HG03439 (cell line): ENCODE measurements around the gene TTR.

Source experiments
- ATAC-seq: cut with Tn5 transposase; IDR thresholded peaks from one replicate; pipeline ENCODE4 v1.9.1; 2021; ENCODE audit warnings: mild to moderate bottlenecking, moderate library complexity; ENCODE audit not compliant: unreplicated experiment

TTR gene

GRCh38 chr18:31578126-31578525, 13.6 kb upstream of the TTR start:
- ATAC-seq: no peak

DNA sequence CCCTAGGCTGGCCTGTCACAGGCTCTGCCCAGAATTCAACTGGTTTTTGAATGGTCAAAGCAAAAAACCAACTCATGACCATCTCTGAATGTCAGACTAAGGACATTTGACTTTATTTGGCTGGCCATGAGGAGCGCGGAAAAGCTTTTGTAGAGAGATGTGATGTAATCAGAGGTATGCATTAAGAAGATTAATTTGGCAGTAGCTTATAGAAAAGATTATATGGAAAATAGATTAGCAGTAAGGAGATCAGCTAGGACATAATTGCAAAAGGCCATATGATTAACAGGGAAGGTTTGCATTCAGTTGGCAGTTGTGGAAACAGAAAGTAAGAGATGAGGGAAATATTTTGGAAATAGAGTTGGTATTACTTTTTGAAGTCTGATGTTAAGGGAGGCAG, 12.3 kb upstream of the TTR start:
- ATAC-seq: no peak

DNA sequence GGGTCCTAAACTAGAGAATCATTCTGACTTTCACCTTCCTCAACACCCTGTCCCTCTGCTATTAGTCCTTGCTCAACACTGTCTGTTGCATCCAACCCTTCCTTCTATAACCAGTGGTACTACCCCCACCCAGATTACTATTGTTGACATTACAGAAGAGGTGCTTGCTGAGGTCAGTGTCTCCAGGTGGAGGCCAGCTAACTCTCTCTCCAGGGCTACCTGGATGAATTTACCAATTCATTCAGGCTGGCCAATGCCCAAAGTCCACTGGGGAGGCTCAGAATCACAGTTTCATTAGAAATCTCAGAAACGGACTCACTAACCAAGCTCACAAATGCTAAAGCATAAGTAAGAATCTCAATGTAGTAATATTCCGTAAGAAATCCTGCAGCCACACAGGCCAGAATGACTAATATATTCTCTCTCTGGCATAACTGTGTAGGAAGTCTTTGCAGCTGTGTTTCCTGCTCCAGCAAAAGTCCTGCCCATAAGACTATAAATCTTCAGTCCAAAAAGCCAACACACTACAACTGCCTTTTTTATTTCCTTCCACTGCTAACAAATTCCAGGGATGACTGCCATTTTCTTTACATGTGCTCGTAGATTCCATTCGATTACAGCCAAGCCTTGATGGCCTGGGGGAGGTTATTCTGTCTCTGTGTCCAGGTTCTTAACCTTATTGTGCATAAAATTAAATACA, 10.0 kb upstream of the TTR start:
- ATAC-seq: no peak

- no peak for ATAC-seq
Observed at GRCh38 chr18:31583185-31583854, 8.4 kb upstream of the TTR start.

DNA sequence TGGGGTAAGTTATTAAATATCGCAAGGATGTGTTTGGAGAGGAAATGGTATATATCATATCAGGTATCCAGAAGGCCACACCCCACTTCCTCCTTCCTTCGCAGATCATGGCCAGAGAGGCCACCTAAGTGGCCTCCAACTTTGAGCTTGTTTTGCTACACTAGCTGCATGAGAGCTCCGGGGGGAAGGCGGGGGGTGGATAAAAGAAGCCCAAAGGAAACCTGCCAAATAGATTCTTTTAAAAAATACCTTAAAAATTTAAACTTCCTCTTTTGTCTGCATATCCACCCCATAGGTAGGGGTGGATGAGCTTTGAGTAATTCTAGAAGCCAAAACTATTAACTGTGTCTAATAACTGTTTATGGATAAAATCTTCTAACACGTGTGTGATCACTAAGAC, 5.7 kb upstream of the TTR start:
- no peak for ATAC-seq

DNA sequence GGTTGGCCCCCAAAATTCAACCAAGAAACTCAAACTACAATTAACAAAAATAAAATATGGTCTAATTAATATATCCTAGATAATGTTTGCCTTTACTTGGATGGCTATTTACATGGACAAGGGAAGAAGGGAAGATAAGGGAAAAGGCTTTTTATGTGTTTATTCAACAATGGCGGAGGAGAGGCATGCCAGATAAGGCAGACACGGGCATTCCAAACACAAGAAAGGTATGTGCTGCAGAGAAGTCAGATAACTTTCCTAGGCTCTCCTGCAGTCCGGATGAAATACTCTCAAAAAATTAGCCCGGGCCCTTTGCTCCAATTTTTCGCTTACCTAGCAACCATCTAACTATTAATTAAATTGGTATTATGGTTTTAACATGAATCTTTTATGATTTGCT, 5.1 kb upstream of the TTR start:
- no peak for ATAC-seq

GRCh38 chr18:31587529-31587928, 4.1 kb upstream of the TTR start:
- ATAC-seq: no peak

- no peak for ATAC-seq
Observed at GRCh38 chr18:31590570-31590969, 1.1 kb upstream of the TTR start.

DNA sequence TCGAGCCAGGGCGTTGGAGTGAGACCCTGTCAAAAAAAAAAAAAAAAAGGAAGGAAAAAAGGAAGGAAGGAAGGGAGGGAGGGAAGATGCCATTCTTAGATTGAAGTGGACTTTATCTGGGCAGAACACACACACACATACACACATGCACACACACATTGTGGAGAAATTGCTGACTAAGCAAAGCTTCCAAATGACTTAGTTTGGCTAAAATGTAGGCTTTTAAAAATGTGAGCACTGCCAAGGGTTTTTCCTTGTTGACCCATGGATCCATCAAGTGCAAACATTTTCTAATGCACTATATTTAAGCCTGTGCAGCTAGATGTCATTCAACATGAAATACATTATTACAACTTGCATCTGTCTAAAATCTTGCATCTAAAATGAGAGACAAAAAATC, 564 bp upstream of the TTR start:
- no peak for ATAC-seq

- no peak for ATAC-seq
Observed at GRCh38 chr18:31592506-31593157, 955 bp downstream of the TTR start.

DNA sequence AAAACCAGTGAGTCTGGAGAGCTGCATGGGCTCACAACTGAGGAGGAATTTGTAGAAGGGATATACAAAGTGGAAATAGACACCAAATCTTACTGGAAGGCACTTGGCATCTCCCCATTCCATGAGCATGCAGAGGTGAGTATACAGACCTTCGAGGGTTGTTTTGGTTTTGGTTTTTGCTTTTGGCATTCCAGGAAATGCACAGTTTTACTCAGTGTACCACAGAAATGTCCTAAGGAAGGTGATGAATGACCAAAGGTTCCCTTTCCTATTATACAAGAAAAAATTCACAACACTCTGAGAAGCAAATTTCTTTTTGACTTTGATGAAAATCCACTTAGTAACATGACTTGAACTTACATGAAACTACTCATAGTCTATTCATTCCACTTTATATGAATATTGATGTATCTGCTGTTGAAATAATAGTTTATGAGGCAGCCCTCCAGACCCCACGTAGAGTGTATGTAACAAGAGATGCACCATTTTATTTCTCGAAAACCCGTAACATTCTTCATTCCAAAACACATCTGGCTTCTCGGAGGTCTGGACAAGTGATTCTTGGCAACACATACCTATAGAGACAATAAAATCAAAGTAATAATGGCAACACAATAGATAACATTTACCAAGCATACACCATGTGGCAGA, 3.6 kb downstream of the TTR start:
- no peak for ATAC-seq

DNA sequence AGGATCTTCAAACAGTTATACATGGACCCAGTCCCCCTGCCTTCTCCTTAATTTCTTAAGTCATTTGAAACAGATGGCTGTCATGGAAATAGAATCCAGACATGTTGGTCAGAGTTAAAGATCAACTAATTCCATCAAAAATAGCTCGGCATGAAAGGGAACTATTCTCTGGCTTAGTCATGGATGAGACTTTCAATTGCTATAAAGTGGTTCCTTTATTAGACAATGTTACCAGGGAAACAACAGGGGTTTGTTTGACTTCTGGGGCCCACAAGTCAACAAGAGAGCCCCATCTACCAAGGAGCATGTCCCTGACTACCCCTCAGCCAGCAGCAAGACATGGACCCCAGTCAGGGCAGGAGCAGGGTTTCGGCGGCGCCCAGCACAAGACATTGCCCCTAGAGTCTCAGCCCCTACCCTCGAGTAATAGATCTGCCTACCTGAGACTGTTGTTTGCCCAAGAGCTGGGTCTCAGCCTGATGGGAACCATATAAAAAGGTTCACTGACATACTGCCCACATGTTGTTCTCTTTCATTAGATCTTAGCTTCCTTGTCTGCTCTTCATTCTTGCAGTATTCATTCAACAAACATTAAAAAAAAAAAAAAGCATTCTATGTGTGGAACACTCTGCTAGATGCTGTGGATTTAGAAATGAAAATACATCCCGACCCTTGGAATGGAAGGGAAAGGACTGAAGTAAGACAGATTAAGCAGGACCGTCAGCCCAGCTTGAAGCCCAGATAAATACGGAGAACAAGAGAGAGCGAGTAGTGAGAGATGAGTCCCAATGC, 4.6 kb downstream of the TTR start:
- ATAC-seq: no peak

DNA sequence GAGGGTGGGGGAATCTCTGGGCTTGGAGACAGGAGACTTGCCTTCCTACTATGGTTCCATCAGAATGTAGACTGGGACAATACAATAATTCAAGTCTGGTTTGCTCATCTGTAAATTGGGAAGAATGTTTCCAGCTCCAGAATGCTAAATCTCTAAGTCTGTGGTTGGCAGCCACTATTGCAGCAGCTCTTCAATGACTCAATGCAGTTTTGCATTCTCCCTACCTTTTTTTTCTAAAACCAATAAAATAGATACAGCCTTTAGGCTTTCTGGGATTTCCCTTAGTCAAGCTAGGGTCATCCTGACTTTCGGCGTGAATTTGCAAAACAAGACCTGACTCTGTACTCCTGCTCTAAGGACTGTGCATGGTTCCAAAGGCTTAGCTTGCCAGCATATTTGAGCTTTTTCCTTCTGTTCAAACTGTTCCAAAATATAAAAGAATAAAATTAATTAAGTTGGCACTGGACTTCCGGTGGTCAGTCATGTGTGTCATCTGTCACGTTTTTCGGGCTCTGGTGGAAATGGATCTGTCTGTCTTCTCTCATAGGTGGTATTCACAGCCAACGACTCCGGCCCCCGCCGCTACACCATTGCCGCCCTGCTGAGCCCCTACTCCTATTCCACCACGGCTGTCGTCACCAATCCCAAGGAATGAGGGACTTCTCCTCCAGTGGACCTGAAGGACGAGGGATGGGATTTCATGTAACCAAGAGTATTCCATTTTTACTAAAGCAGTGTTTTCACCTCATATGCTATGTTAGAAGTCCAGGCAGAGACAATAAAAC, 6.5 kb downstream of the TTR start:
- no peak for ATAC-seq

DNA sequence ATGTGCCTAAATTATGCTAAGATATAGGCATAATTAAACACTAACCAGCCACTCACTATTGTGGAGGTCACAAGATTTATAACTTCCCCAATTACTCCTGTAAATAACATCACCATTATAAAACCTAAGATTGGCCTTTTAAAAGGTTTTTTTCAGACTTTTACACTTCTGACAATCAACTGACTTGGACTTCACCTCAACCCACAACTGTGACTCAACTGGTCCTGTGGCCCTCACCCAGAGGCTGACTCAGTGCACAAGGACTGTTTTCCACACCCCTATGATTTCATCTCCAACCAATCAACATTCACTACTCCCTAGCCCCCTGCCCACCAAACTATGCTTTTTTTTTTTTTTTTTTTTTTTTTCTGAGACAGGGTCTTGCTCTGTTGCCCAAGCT, 11.6 kb downstream of the TTR start:
- no peak for ATAC-seq

GRCh38 chr18:31606265-31606664, 14.6 kb downstream of the TTR start:
- no peak for ATAC-seq

DNA sequence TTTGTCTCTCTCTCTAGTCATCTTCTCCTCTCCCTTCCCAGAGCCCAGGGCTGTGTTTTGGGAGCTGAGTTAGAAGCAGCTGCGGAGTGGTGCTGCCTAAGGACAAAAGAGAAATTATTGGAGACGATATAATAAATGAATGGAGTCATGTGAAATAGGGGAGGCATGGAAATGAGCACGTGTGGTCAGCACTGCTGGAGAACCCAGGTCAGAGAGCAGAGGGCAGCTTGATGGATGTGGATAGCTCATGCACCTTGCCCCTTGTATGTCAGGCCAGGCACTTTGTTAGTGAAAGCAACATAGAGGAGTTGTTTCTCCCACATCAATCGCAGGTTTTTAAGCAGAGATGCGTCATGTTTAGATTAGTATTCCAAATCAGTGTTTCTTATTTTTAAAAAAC, 15.7 kb downstream of the TTR start:
- ATAC-seq: no peak

GRCh38 chr18:31609886-31610285, 18.2 kb downstream of the TTR start:
- ATAC-seq: no peak

DNA sequence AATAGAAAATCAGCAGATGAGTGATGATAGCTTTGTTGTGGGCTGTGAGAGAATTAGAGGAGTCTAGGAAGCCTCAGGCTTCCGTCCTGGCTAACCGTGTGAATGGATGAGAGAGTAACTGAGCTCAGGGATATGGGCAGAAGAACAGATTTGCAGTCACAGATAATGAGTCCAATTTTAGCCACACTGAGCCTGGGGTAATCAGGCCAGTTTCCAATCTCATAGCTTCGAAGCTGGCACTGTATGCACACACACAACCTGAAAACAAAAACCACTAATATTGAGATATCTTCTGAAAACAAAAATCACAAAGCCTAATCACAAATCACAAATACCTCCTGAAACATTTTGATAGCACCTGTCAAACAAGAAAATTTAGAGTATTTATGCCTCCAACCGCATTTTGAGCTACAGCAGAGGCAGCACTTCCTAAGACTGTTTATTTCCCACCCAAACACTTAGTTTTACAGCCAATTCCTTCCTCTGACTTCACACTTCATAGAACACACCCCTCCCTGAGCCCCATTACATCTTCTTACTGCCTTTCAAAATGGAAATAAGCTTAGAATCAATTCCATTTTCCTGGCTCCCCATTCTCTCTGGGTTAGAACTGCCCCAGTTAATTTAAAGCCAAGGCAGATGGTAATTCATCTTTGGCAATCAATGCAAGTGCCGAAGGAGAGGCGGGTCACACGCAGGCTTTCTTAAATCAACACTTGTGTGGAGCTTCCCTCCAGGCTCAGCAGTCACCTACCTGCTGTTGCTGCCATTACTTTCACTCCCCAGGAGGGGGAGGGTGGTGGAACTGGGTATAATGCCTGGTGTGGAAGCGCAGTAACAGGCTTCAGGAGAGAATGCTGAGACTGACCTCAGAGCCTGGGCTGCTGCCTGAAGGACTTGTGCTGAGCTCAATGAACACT, 18.9 kb downstream of the TTR start:
- ATAC-seq: no peak

DNA sequence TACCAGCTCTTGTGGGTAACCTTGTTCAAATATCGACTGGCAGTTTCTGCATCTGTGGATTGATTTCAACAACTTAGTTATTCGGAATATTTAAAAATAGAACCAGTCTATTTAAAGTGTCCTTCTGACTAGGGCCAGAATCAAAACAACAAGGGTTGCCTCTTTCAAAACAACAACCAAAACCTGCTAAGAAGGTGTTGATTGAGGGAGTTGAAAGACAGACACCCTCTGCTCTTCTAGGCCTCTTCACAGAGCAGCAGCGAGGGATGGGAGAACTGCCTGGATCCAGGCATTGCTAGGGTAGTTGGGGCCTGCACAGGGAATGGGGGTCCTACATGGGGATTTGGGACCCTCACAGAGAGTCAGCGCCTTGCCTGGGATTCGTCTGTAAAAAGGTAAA, 19.8 kb downstream of the TTR start:
- ATAC-seq: no peak
